ENCODE measurements around the gene REPIN1.

REPIN1 gene

DNA sequence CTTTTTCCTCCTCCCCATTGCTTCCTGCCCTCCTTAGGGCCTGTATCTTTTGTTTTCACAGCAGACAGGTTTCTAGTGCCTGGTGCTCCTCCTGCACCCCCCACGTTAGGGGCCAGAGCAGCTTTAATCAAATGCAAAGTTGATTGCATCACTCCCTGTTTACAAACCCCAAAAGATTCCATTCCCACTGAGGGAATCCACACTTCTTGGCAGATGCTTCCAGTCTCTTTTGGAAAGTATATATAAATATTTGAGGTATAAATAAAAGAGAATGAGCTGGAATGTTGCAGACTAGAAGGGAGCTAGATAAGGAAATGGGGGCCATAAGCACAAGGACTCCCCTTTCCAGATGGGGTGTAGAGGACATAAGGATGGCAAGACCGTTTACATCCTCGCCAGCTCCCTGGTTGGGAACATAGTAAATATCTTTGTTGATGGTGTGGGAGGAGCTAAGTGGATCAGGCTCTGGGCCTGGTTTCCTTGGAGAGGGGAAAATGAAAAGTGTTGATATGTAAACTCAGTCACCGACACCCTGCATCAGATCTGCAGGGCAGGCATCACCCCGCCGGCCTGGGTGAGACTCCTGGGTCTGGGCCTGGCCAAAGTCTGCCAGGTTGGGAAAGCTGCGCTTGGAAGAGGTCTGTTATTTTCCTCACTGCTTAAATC lies 33.4 kb upstream of the REPIN1 start:
- Histone ChIP-seq H3K9ac (ENCODE audit: low read length) (no peak overlapping the region), H3K36me3 (replicated peaks; ENCODE audit: insufficient read depth, low read length) (no peaks in the 10 kb centered on the region), H3K27me3 (replicated peaks; ENCODE audit: insufficient read depth, low read length) (no peaks in the 10 kb centered on the region), H3K79me2 (ENCODE audit: low read length) (no peaks in the 10 kb centered on the region), H3K9me2 (replicated peaks; ENCODE audit: insufficient read depth, low read length) (no peaks in the 10 kb centered on the region), H4K20me1 (ENCODE audit: insufficient read depth, low read length) (no peaks in the 10 kb centered on the region), H3F3A (ENCODE audit: insufficient read depth, low read length) (no peaks in the 10 kb centered on the region), H3K27ac (ENCODE audit: low read length) (no peak overlapping the region), H3K4me1 (ENCODE audit: low read length) (no peaks in the 10 kb centered on the region), H2AFZ (ENCODE audit: low read length) (no peak overlapping the region), H3K9me3 (replicated peaks; ENCODE audit: insufficient read depth, low read length) (no peaks in the 10 kb centered on the region), H3K4me3 (ENCODE audit: low read length) (no peak overlapping the region), H3K4me2 (ENCODE audit: low read depth, low read length) (no peak overlapping the region)
- TF ChIP-seq, protein P1, sequence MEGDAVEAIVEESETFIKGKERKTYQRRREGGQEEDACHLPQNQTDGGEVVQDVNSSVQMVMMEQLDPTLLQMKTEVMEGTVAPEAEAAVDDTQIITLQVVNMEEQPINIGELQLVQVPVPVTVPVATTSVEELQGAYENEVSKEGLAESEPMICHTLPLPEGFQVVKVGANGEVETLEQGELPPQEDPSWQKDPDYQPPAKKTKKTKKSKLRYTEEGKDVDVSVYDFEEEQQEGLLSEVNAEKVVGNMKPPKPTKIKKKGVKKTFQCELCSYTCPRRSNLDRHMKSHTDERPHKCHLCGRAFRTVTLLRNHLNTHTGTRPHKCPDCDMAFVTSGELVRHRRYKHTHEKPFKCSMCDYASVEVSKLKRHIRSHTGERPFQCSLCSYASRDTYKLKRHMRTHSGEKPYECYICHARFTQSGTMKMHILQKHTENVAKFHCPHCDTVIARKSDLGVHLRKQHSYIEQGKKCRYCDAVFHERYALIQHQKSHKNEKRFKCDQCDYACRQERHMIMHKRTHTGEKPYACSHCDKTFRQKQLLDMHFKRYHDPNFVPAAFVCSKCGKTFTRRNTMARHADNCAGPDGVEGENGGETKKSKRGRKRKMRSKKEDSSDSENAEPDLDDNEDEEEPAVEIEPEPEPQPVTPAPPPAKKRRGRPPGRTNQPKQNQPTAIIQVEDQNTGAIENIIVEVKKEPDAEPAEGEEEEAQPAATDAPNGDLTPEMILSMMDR (IDR thresholded peaks at IDR 0.05; ENCODE audit: low read length) = no peak
- no peak for TF ChIP-seq EZH2 (optimal IDR thresholded peaks at IDR 0.05; ENCODE audit: low read depth, low read length)
- TF ChIP-seq EZH2phosphoT487 (IDR thresholded peaks at IDR 0.05; ENCODE audit: low read length) = no peak
- DNase-seq = no peak

DNA sequence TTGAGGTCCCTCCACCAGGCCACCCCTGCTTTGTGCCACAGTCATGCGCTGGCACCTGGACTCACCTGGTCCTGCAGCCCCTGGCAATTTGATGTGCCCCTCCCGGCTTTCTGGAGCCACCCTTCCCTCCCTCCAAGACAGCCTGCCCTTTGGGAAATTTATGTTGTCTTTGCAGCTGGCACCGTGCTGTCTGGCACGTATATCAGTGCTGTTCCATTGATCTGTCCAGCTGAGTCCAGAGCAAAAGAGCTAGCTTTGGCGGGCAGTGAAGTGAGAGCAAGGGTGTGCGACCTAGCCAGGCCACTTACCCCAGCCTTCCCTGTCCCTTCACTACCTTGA lies 32.9 kb upstream of the REPIN1 start:
- Histone ChIP-seq H3K9me2 (replicated peaks; ENCODE audit: insufficient read depth, low read length) (no peaks in the 10 kb centered on the region), H3K27ac (ENCODE audit: low read length) (no peak overlapping the region), H3K4me1 (ENCODE audit: low read length) (no peaks in the 10 kb centered on the region), H3K4me2 (ENCODE audit: low read depth, low read length) (no peak overlapping the region), H3F3A (ENCODE audit: insufficient read depth, low read length) (no peaks in the 10 kb centered on the region), H3K79me2 (ENCODE audit: low read length) (no peaks in the 10 kb centered on the region), H3K27me3 (replicated peaks; ENCODE audit: insufficient read depth, low read length) (no peaks in the 10 kb centered on the region), H4K20me1 (ENCODE audit: insufficient read depth, low read length) (no peaks in the 10 kb centered on the region), H2AFZ (ENCODE audit: low read length) (no peak overlapping the region), H3K4me3 (ENCODE audit: low read length) (no peak overlapping the region), H3K9ac (ENCODE audit: low read length) (no peak overlapping the region), H3K36me3 (replicated peaks; ENCODE audit: insufficient read depth, low read length) (no peaks in the 10 kb centered on the region), H3K9me3 (replicated peaks; ENCODE audit: insufficient read depth, low read length) (no peaks in the 10 kb centered on the region)
- TF ChIP-seq, protein P1 (IDR thresholded peaks at IDR 0.05; ENCODE audit: low read length) = no peak
- no peak for TF ChIP-seq EZH2 (optimal IDR thresholded peaks at IDR 0.05; ENCODE audit: low read depth, low read length)
- no peak for TF ChIP-seq EZH2phosphoT487 (IDR thresholded peaks at IDR 0.05; ENCODE audit: low read length)
- DNase-seq = no peak

DNA sequence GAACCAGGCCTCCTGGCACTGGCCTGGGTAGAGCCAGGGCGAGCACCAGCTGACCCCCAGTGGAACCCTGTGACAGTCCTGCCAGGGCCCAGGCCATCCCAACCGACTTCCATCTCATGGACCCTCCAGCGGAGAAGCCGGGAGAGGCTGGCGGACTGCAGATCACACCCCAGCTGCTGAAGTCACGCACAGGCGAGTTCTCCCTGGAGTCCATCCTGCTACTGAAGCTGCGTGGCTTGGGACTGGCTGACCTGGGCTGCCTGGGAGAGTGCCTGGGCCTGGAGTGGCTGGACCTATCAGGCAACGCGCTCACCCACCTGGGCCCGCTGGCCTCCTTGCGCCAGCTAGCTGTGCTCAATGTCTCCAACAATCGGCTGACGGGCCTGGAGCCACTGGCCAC lies 31.9 kb upstream of the REPIN1 start:
- H3K4me1 ChIP-seq (ENCODE audit: low read length) = no peaks in the 10 kb centered on the region
- H3K9ac ChIP-seq (ENCODE audit: low read length) = no peak overlapping the region
- no peaks in the 10 kb centered on the region for H3F3A ChIP-seq (ENCODE audit: insufficient read depth, low read length)
- H3K9me3 ChIP-seq (replicated peaks; ENCODE audit: insufficient read depth, low read length) = no peaks in the 10 kb centered on the region
- 0 out of 2 replicates have a peak, but pooled peaks cover 2% of the 10 kb centered on the region for H3K27me3 ChIP-seq (replicated peaks; ENCODE audit: insufficient read depth, low read length)
- no peak overlapping the region for H2AFZ ChIP-seq (ENCODE audit: low read length)
- TF ChIP-seq EZH2 (optimal IDR thresholded peaks at IDR 0.05; ENCODE audit: low read depth, low read length) (no peak), EZH2phosphoT487 (IDR thresholded peaks at IDR 0.05; ENCODE audit: low read length) (no peak)
- TF ChIP-seq, protein P1 (IDR thresholded peaks at IDR 0.05; ENCODE audit: low read length) = no peak
- H3K27ac ChIP-seq (ENCODE audit: low read length) = no peak overlapping the region
- no peak overlapping the region for H3K4me3 ChIP-seq (ENCODE audit: low read length)
- H3K9me2 ChIP-seq (replicated peaks; ENCODE audit: insufficient read depth, low read length) = no peaks in the 10 kb centered on the region
- no peaks in the 10 kb centered on the region for H3K36me3 ChIP-seq (replicated peaks; ENCODE audit: insufficient read depth, low read length)
- H3K79me2 ChIP-seq (ENCODE audit: low read length) = no peaks in the 10 kb centered on the region
- DNase-seq = no peak
- no peak overlapping the region for H3K4me2 ChIP-seq (ENCODE audit: low read depth, low read length)
- no peaks in the 10 kb centered on the region for H4K20me1 ChIP-seq (ENCODE audit: insufficient read depth, low read length)

Measured in MM.1S (cell line).